ENCODE data around the gene UNC50.

- TF ChIP-seq GATA3 (IDR thresholded peaks at IDR 0.05; ENCODE audit: low read depth, low read length) (no peak), GATA2 (IDR thresholded peaks at IDR 0.05; ENCODE audit: low read depth, low read length) (no peak)
Observed at GRCh38 chr2:98560256-98560771, 48.1 kb upstream of the UNC50 start.

Data from SH-SY5Y (cell line).